H9 (cell line): Measurements from ENCODE around the gene SLC12A8. TPM values are rescaled to one million over a fixed set of nuclear protein-coding genes. Genes with fewer than 3 reads are reported as not detected.

Source experiments
- DNase-seq: peaks from one replicate; pipeline ENCODE4 v3.0.0-alpha.2; 2017
- H2AFZ ChIP-seq: one replicate; pipeline ENCODE4 v1.6.1; 2013; ENCODE audit warnings: mild to moderate bottlenecking, low read length, control low read depth, moderate library complexity
- H2AK5ac ChIP-seq: 2 replicates; pipeline ENCODE4 v1.6.1; 2013; ENCODE audit warnings: low read length, control low read depth, mixed read lengths; ENCODE audit not compliant: insufficient read length
- H2BK120ac ChIP-seq: one replicate; pipeline ENCODE4 v1.6.1; 2013; ENCODE audit warnings: low read depth, mild to moderate bottlenecking, low read length, control low read depth, inconsistent platforms; ENCODE audit not compliant: poor library complexity, severe bottlenecking
- H2BK12ac ChIP-seq: 2 replicates; pipeline ENCODE4 v1.6.1; 2013; ENCODE audit warnings: low read length, control low read depth, mixed read lengths, low read depth; ENCODE audit not compliant: insufficient read length
- H2BK15ac ChIP-seq: 2 replicates; pipeline ENCODE4 v1.6.1; 2013; ENCODE audit warnings: low read depth, low read length, control low read depth
- H2BK20ac ChIP-seq: one replicate; pipeline ENCODE4 v1.6.1; 2013; ENCODE audit warnings: low read depth, mild to moderate bottlenecking, low read length, control low read depth, inconsistent platforms; ENCODE audit not compliant: poor library complexity, severe bottlenecking
- H2BK5ac ChIP-seq: 2 replicates; pipeline ENCODE4 v1.6.1; 2013; ENCODE audit warnings: low read length, control low read depth, mixed read lengths; ENCODE audit not compliant: insufficient read length
- H3K14ac ChIP-seq: 2 replicates; pipeline ENCODE4 v1.6.1; 2013; ENCODE audit warnings: low read length, control low read depth; ENCODE audit not compliant: insufficient read depth
- H3K18ac ChIP-seq: 2 replicates; pipeline ENCODE4 v1.6.1; 2013; ENCODE audit warnings: low read depth, mild to moderate bottlenecking, mixed read lengths, low read length, control low read depth; ENCODE audit not compliant: insufficient read length
- H3K23ac ChIP-seq: 2 replicates; pipeline ENCODE4 v1.6.1; 2013; ENCODE audit warnings: low read length, control low read depth, mixed read lengths, low read depth; ENCODE audit not compliant: insufficient read length
- H3K23me2 ChIP-seq: 2 replicates; pipeline ENCODE4 v1.6.1; 2013; ENCODE audit warnings: low read depth, mild to moderate bottlenecking, mixed read lengths, low read length, control low read depth; ENCODE audit not compliant: insufficient read length, poor library complexity, severe bottlenecking
- H3K27ac ChIP-seq: 2 replicates; pipeline ENCODE4 v1.5.1; 2013; ENCODE audit warnings: low read length, control low read depth, mixed read lengths, low read depth; ENCODE audit not compliant: insufficient read length
- H3K27me3 ChIP-seq: 2 replicates; pipeline ENCODE4 v1.6.1; 2013; ENCODE audit warnings: low read length, control low read depth, inconsistent platforms; ENCODE audit not compliant: insufficient read depth
- H3K4ac ChIP-seq: 2 replicates; pipeline ENCODE4 v1.6.1; 2013; ENCODE audit warnings: low read depth, mild to moderate bottlenecking, control low read depth, inconsistent platforms, low read length, moderate library complexity
- H3K4me1 ChIP-seq: 2 replicates; pipeline ENCODE4 v1.6.1; 2013; ENCODE audit warnings: low read length, control low read depth, inconsistent platforms; ENCODE audit not compliant: insufficient read depth
- H3K4me2 ChIP-seq: 2 replicates; pipeline ENCODE4 v1.6.1; 2013; ENCODE audit warnings: low read length, control low read depth, mixed read lengths; ENCODE audit not compliant: insufficient read length, insufficient read depth
- H3K56ac ChIP-seq: 2 replicates; pipeline ENCODE4 v1.6.1; 2013; ENCODE audit warnings: low read depth, mild to moderate bottlenecking, mixed read lengths, low read length, control low read depth; ENCODE audit not compliant: insufficient read length
- H3K79me1 ChIP-seq: 2 replicates; pipeline ENCODE4 v1.6.1; 2013; ENCODE audit warnings: low read depth, mild to moderate bottlenecking, moderate library complexity, low read length, control low read depth, inconsistent platforms; ENCODE audit not compliant: insufficient read depth, poor library complexity, severe bottlenecking
- H3K79me2 ChIP-seq: 2 replicates; pipeline ENCODE4 v1.6.1; 2013; ENCODE audit warnings: low read length, control low read depth, inconsistent platforms; ENCODE audit not compliant: insufficient read depth
- H3K9ac ChIP-seq: 2 replicates; pipeline ENCODE4 v1.6.1; 2013; ENCODE audit warnings: low read length, control low read depth, mixed read lengths; ENCODE audit not compliant: insufficient read length; ENCODE audit errors: extremely low read depth
- H3K9me3 ChIP-seq: one replicate; pipeline ENCODE4 v1.6.1; 2013; ENCODE audit warnings: low read depth, low read length, inconsistent platforms; ENCODE audit not compliant: control insufficient read depth
- H3T11ph ChIP-seq: one replicate; pipeline ENCODE4 v1.6.1; 2013; ENCODE audit warnings: mild to moderate bottlenecking, low read length, control low read depth, inconsistent platforms
- H4K20me1 ChIP-seq: one replicate; pipeline ENCODE4 v1.6.1; 2013; ENCODE audit not compliant: control insufficient read depth, insufficient read length, insufficient read depth
- H4K5ac ChIP-seq: 2 replicates; pipeline ENCODE4 v1.6.1; 2013; ENCODE audit warnings: low read depth, mild to moderate bottlenecking, mixed read lengths, low read length, control low read depth; ENCODE audit not compliant: insufficient read length
- H4K8ac ChIP-seq: replicated peaks from 2 replicates; pipeline ENCODE4 v1.6.1; 2013; ENCODE audit warnings: low read length, control low read depth, mixed read lengths, low read depth; ENCODE audit not compliant: insufficient read length
- H4K91ac ChIP-seq: 2 replicates; pipeline ENCODE4 v1.6.1; 2013; ENCODE audit warnings: low read depth, mild to moderate bottlenecking, moderate library complexity, mixed read lengths, low read length, control low read depth; ENCODE audit not compliant: insufficient read length
- H3K27ac Mint-ChIP-seq, 3 experiments: 2 replicates in 2 of 3; 3 replicates in 1 of 3; pipeline ENCODE4 v1.8.0; 2020 to 2021; ENCODE audit warnings: mixed read lengths in 3 of 3, mild to moderate bottlenecking in 1 of 3, moderate library complexity in 1 of 3
- H3K27me3 Mint-ChIP-seq: 2 replicates; pipeline ENCODE4 v1.8.0; 2021; ENCODE audit warnings: low read depth, mild to moderate bottlenecking, moderate library complexity, mixed read lengths
- H3K36me3 Mint-ChIP-seq, 3 experiments: 2 replicates in 2 of 3; 3 replicates in 1 of 3; pipeline ENCODE4 v1.8.0; 2020 to 2021; ENCODE audit warnings: low read depth in 3 of 3, mixed read lengths in 3 of 3; ENCODE audit not compliant: insufficient read depth in 1 of 3
- H3K4me1 Mint-ChIP-seq, 2 experiments: 2 replicates each; pipeline ENCODE4 v1.8.0; 2020; ENCODE audit warnings: mixed read lengths in 2 of 2
- H3K4me3 Mint-ChIP-seq, 2 experiments: 2 replicates in 1 of 2; 3 replicates in 1 of 2; pipeline ENCODE4 v1.8.0; 2020 to 2021; ENCODE audit warnings: mild to moderate bottlenecking in 2 of 2, mixed read lengths in 2 of 2, moderate library complexity in 1 of 2
- H3K9me3 Mint-ChIP-seq, 2 experiments: 2 replicates in 1 of 2; 3 replicates in 1 of 2; pipeline ENCODE4 v1.8.0; 2020; ENCODE audit warnings: mild to moderate bottlenecking in 2 of 2, mixed read lengths in 2 of 2, moderate library complexity in 1 of 2
- CTCF ChIP-seq: fragments of 200-600 bp; sonication (generic); conservative IDR thresholded peaks from 3 replicates; pipeline ENCODE4 v1.8.0; 2021; ENCODE audit warnings: antibody characterized with exemption, mild to moderate bottlenecking
- WGBS: extraction: QIAGEN DNeasy Blood & Tissue Kit; methylation state at CpG from one replicate; pipeline ENCODE4 v1.1.7; 2013; ENCODE audit warnings: missing lambda C conversion rate, low lambda C conversion rate, mixed read lengths; ENCODE audit not compliant: insufficient read length; ENCODE audit errors: extremely low coverage; 5-methylcytosine and 5-hydroxymethylcytosine counted together
- total RNA-seq: library from RNA; stranded (reverse); gene quantifications from 2 replicates; pipeline ENCODE4 v1.2.1, GENCODE V29; 2021

Gene SLC12A8
- total RNA-seq, 1 experiment from 2014 or later = 8.2 TPM

- H3K14ac ChIP-seq = peak overlapping the region; percentile 36; the same call in 1 of the 2 replicates
- no peaks in the 10 kb centered on the region for H3K9me3 Mint-ChIP-seq
- H3K79me2 ChIP-seq = no peaks in the 10 kb centered on the region
- TF ChIP-seq CTCF = no peak
- no peak overlapping the region for H3K56ac ChIP-seq
- peaks cover 55 to 71% of the 10 kb centered on the region in 2 experiments for H3K4me1 Mint-ChIP-seq
- H4K20me1 ChIP-seq = no peaks in the 10 kb centered on the region
- peaks cover 8% of the 10 kb centered on the region for H3K23me2 ChIP-seq
- no peak overlapping the region for H3K9ac ChIP-seq
- DNase-seq = no peak
- H3K27ac ChIP-seq = no peak overlapping the region
- H3T11ph ChIP-seq = no peak overlapping the region
- no peak overlapping the region for H4K5ac ChIP-seq
- H2BK12ac ChIP-seq = no peak overlapping the region
- no peaks in the 10 kb centered on the region for H3K27me3 ChIP-seq
- no peaks in the 10 kb centered on the region for H3K9me3 ChIP-seq
- H3K36me3 Mint-ChIP-seq = peaks cover 0 to 5% (median 0%) of the 10 kb centered on the region in 3 experiments; a peak in 1 of 7 replicates
- no peaks in the 10 kb centered on the region for H3K79me1 ChIP-seq
- H4K91ac ChIP-seq = no peak overlapping the region
- H3K27ac Mint-ChIP-seq = peak overlapping the region in 2 of 3 experiments; percentile 93 to 95; a peak in 4 of 7 replicates
- H3K4me1 ChIP-seq = no peaks in the 10 kb centered on the region; the same call in 1 of the 2 replicates
- no peak overlapping the region for H2AFZ ChIP-seq
- H4K8ac ChIP-seq = no peak overlapping the region
- no peak overlapping the region for H3K4ac ChIP-seq
- H3K23ac ChIP-seq = no peak overlapping the region
- H2BK120ac ChIP-seq = no peak overlapping the region
- H3K18ac ChIP-seq = no peak overlapping the region
- no peak overlapping the region for H2AK5ac ChIP-seq
- peak overlapping the region; percentile 59 for H3K4me2 ChIP-seq
- H2BK20ac ChIP-seq = no peak overlapping the region
- H3K4me3 Mint-ChIP-seq = peak overlapping the region; percentile 67 to 85
- no CpG with 5 or more reads among the region's 11 CpGs for WGBS
- no peak overlapping the region for H2BK5ac ChIP-seq
- H3K27me3 Mint-ChIP-seq = peaks cover 5% of the 10 kb centered on the region
- peak overlapping the region; percentile 7; the same call in 1 of the 2 replicates for H2BK15ac ChIP-seq
Observed at GRCh38 chr3:125119752-125120378, 92.7 kb downstream of the SLC12A8 start.
